ENCODE results near the gene ZBTB17.

The ZBTB17 gene

GRCh38 chr1:15946571-15947381, 29.1 kb downstream of the ZBTB17 start:
- no peak for DNase-seq (ENCODE audit: low read depth)
- H3K4me3 ChIP-seq (replicated peaks; ENCODE audit: low read depth, low read length) = no peak overlapping the region
- TF ChIP-seq, protein P1, sequence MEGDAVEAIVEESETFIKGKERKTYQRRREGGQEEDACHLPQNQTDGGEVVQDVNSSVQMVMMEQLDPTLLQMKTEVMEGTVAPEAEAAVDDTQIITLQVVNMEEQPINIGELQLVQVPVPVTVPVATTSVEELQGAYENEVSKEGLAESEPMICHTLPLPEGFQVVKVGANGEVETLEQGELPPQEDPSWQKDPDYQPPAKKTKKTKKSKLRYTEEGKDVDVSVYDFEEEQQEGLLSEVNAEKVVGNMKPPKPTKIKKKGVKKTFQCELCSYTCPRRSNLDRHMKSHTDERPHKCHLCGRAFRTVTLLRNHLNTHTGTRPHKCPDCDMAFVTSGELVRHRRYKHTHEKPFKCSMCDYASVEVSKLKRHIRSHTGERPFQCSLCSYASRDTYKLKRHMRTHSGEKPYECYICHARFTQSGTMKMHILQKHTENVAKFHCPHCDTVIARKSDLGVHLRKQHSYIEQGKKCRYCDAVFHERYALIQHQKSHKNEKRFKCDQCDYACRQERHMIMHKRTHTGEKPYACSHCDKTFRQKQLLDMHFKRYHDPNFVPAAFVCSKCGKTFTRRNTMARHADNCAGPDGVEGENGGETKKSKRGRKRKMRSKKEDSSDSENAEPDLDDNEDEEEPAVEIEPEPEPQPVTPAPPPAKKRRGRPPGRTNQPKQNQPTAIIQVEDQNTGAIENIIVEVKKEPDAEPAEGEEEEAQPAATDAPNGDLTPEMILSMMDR (IDR thresholded peaks at IDR 0.05; ENCODE audit: low read length, missing control alignments) = no peak

DNA sequence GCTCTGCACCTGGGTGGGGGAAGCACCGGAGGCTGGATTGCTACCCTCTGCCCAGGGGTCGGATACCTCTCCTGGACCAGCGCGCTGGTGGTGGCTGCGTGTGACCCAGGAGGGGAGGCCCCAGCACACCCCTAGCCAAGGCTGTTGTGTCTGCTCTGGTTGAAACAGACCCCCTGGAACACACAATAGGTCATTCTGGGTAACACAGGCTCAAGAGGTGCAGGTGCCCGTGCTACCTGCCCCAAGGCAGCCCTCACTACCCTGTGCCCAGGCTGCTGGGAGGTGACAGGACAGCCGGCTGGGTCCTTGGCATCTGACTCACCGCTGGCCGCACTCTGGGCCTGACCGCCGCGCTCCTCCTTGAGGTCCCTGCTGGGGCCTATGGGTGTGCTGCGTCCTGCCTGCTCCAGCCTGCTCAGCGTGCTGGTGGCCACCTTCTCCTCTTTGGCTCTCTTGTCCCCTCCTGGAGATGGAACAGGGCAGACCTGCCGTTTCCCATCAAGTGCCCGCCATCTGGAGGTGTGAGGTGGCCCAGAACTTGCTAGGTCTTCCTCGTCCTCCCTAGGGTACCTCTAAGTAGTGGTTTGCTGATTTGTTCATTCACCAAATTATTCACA, 30.0 kb downstream of the ZBTB17 start:
- DNase-seq (ENCODE audit: low read depth) = no peak
- no peak overlapping the region for H3K4me3 ChIP-seq (replicated peaks; ENCODE audit: low read depth, low read length)
- TF ChIP-seq, protein P1 (IDR thresholded peaks at IDR 0.05; ENCODE audit: low read length, missing control alignments) = no peak

DNA sequence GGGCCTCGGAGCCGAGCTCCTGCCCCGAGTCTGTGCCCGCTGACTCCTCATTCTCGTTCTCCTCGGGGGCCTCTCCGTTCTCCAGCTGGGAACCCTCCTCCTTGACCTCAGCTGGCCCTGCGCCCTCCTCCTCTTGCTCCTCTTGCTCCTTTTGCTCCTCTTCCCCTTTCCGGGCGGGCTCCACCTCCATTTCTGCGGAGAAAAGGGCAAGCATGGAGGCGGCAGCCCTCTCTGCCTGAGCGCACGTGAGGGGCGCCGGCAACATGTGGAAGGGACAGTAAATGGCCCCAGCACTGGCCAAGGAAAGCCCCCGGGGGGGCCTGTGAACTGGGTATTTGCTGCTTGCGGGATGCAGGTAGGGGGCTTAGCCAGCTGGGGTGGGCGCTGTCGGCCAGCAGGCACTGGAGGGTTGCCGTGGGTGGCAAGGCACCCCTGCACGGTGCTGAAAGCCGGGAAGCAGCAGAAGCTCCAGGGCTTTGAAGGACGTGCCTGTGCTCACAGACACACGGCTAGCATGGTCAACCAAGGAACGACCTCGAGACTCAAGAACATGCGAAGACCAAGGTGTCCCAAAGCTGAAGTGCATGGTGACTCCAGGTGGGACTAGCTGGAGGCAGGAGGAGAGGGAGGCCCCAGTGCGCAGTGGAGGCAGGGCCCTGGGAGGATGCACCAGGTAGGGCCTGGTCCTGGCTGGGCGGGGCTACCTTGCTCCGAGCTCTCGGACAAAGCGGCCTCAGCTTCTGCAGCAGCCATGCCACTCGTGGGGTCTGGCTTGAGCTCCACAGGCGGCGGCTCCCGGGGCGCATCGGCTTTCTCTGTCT, 30.7 kb downstream of the ZBTB17 start:
- TF ChIP-seq, protein P1 (IDR thresholded peaks at IDR 0.05; ENCODE audit: low read length, missing control alignments) = no peak
- H3K4me3 ChIP-seq (replicated peaks; ENCODE audit: low read depth, low read length) = no peak overlapping the region
- no peak for DNase-seq (ENCODE audit: low read depth)

DNA sequence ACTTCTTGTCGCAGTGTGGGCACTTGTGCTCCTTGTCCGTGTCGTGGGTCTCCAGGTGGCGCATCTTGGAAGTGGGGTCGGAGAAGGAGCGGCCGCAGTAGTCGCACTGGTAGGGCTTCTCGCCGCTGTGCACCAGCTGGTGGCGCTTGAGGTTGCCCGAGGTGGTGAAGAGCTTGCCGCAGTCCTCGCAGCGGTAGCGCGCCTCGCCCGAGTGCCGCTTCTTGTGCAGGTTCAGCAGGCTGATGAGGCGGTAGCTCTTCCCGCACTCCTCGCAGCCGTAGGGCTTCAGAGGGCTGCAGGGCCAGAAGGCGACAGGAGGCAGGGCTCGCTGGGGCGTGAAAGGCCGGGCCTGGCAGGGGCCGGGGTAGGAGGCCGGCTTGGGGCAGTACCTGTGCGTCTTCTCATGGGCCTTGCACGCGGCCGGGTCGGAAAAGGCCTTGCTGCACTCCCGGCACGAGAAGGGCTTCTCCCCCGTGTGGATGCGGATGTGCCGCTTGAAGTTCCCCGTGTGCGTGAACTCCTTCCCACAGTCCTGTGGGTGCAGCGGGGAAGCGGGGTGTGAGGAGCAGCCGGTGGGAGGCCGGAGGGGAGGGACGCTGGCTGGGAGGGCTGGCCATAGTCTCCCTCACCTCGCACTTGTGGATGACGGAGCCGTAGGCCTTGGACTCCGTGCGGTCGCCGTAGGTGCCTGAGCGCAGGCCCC, 31.4 kb downstream of the ZBTB17 start:
- TF ChIP-seq, protein P1 (IDR thresholded peaks at IDR 0.05; ENCODE audit: low read length, missing control alignments) = no peak
- DNase-seq (ENCODE audit: low read depth) = no peak
- H3K4me3 ChIP-seq (replicated peaks; ENCODE audit: low read depth, low read length) = no peak overlapping the region

- no peak overlapping the region for H3K4me3 ChIP-seq (replicated peaks; ENCODE audit: low read depth, low read length)
- TF ChIP-seq, protein P1 (IDR thresholded peaks at IDR 0.05; ENCODE audit: low read length, missing control alignments) = no peak
- no peak for DNase-seq (ENCODE audit: low read depth)
Measured at GRCh38 chr1:15943992-15944307, 32.0 kb downstream of the ZBTB17 start.

DNA sequence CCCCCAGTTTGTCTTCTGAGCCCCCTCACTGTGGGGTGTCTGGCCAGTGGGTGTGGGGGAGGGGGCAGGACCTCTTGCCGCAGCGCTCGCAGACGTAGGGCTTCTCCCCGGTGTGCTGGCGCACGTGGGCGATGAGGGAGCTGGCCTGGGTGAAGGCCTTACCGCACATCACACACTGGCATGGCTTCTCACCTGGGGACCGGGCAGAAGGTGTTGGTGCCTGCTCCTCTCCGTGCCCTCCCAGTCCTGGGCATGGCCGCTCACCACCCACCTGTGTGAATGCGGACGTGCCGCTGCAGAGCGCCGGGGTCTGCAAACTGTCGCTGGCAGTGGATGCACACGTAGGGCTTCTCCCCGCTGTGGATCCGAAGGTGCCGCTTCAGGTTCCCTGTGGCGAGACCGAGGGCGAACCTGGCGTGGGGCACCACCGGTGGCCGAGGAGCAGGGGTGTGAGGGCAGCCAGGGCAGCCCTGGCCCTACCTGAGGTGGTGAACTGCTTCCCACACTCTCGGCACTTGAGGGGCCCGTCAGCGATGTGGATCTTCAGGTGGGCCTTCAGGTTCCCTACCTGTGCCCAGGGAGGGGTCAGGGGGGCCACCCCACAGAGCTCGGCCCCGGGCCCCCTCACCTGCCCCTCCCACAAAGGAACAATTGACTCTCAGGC, 32.4 kb downstream of the ZBTB17 start:
- H3K4me3 ChIP-seq (replicated peaks; ENCODE audit: low read depth, low read length) = no peak overlapping the region
- TF ChIP-seq, protein P1 (IDR thresholded peaks at IDR 0.05; ENCODE audit: low read length, missing control alignments) = no peak
- no peak for DNase-seq (ENCODE audit: low read depth)

Measured in fibroblast of pulmonary artery (primary cell).